PC-3 (cell line): ENCODE results near the gene DNPH1. TPM values are rescaled to one million over a fixed set of nuclear protein-coding genes. Genes with fewer than 3 reads are reported as not detected.

Source experiments
- ATAC-seq: fragments of 200-7000 bp; cut with Tn5 transposase; 2 replicates; pipeline ENCODE4 v1.9.1; 2020; ENCODE audit warnings: mild to moderate bottlenecking, moderate library complexity
- BruUV-seq: library from RNA; stranded (reverse); fragments of 400-500 nt; replicated peaks from 2 replicates; lab custom pipeline; 2021; lab: Mats Ljungman, UMichigan
- CTCF ChIA-PET: fragments of 300-600 bp; sonication (Branson Sonifier 250); formaldehyde crosslinking; loops from one replicate; lab custom pipeline; 2022; ENCODE audit warnings: antibody characterized with exemption; lab: Charles Lee
- POLR2A ChIA-PET: fragments of 300-600 bp; sonication (Branson Sonifier 250); formaldehyde crosslinking; loops from one replicate; lab custom pipeline; 2022; ENCODE audit warnings: antibody characterized with exemption; ENCODE audit not compliant: unreplicated experiment; lab: Charles Lee
- DNase-seq: peaks from one replicate; pipeline ENCODE4 v3.0.0-alpha.2; 2015
- H2AFZ ChIP-seq: fragments of 300-600 bp; sonication (generic); 2 replicates; pipeline ENCODE4 v1.6.0; 2016; ENCODE audit warnings: antibody characterized with exemption, low read length
- H3F3A ChIP-seq: fragments of 300-600 bp; sonication (generic); one replicate; pipeline ENCODE4 v1.6.0; 2017; ENCODE audit warnings: antibody characterized with exemption, low read length, control low read depth, mild to moderate bottlenecking; ENCODE audit not compliant: unreplicated experiment
- H3K27ac ChIP-seq: fragments of 300-600 bp; sonication (generic); 2 replicates; pipeline ENCODE4 v1.5.1; 2016; ENCODE audit warnings: mild to moderate bottlenecking, low read length
- H3K27me3 ChIP-seq: fragments of 300-600 bp; sonication (generic); 2 replicates; pipeline ENCODE4 v1.6.1; 2016; ENCODE audit warnings: low read length, mixed read lengths
- H3K36me3 ChIP-seq: fragments of 300-600 bp; sonication (generic); 2 replicates; pipeline ENCODE4 v1.6.1; 2016; ENCODE audit warnings: low read depth, mixed run types, low read length, mixed read lengths
- H3K4me1 ChIP-seq: fragments of 300-600 bp; sonication (generic); 2 replicates; pipeline ENCODE4 v1.5.1; 2016; ENCODE audit warnings: low read length; ENCODE audit not compliant: insufficient read depth
- H3K4me2 ChIP-seq: fragments of 300-600 bp; sonication (generic); 2 replicates; pipeline ENCODE4 v1.6.0; 2016; ENCODE audit warnings: low read length
- H3K4me3 ChIP-seq: fragments of 300-600 bp; sonication (generic); 2 replicates; pipeline ENCODE4 v1.5.1; 2016; ENCODE audit warnings: mild to moderate bottlenecking, low read length, mixed read lengths
- H3K79me2 ChIP-seq: fragments of 300-600 bp; sonication (generic); 2 replicates; pipeline ENCODE4 v1.6.1; 2017; ENCODE audit warnings: low read length, mixed read lengths
- H3K9ac ChIP-seq: fragments of 300-600 bp; sonication (generic); 2 replicates; pipeline ENCODE4 v1.6.0; 2016; ENCODE audit warnings: mild to moderate bottlenecking, low read length
- H3K9me2 ChIP-seq: fragments of 300-600 bp; sonication (generic); replicated peaks from 2 replicates; pipeline ENCODE4 v1.6.1; 2016; ENCODE audit warnings: mixed run types, low read length, mixed read lengths
- H3K9me3 ChIP-seq: fragments of 300-600 bp; sonication (generic); 2 replicates; pipeline ENCODE4 v1.6.1; 2016; ENCODE audit warnings: low read length, mixed read lengths
- H4K20me1 ChIP-seq: fragments of 300-600 bp; sonication (generic); 2 replicates; pipeline ENCODE4 v1.6.1; 2016; ENCODE audit warnings: low read length, mixed read lengths
- EZH2 ChIP-seq: fragments of 300-600 bp; sonication (generic); IDR thresholded peaks from one replicate; pipeline ENCODE4 v1.6.1; 2017; ENCODE audit warnings: antibody characterized with exemption, mild to moderate bottlenecking, low read length; ENCODE audit not compliant: unreplicated experiment
- EZH2phosphoT487 ChIP-seq: fragments of 300-600 bp; sonication (generic); IDR thresholded peaks from 2 replicates; pipeline ENCODE4 v1.6.1; 2018; ENCODE audit warnings: mild to moderate bottlenecking, antibody characterized with exemption, low read length, borderline replicate concordance
- intact Hi-C: fragments of 100-400 bp; cut with micrococcal nuclease; formaldehyde crosslinking; loops from 2 replicates; pipeline ENCODE4 v1.9.0; 2023
- total RNA-seq: library from RNA; depleted of rRNA; stranded (reverse); fragments of >200 nt; gene quantifications from 2 replicates; pipeline ENCODE4 v1.2.3, GENCODE V29; 2014
- TF ChIP-seq, protein P1 (sequence below): fragments of 300-600 bp; sonication (generic); conservative IDR thresholded peaks from 2 replicates; pipeline ENCODE4 v1.5.1; 2017; ENCODE audit warnings: antibody characterized with exemption, low read depth, mild to moderate bottlenecking, low read length

Gene DNPH1
- total RNA-seq, 1 experiment from 2014 or later = 128 TPM

DNA sequence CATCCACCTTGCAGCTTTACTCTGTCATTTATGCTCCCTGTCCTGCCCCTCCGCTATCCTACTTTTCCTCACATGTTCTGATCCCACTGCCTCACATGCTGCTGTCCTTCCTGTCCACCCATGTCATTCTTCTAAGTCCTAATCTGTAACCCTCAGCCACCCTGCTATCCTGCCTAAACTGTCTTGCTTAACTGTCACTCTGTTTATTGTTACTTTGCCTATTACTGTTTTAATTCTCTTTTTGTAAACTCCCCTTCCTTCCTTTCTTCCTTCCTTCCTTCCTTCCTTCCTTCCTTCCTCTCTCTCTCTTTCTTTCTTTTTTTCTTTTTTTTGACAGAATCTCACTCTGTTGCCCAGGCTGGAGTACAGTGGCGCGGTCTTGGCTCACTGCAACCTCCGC lies 45.8 kb downstream of the DNPH1 start:
- no peak for TF ChIP-seq EZH2
- TF ChIP-seq, protein P1, sequence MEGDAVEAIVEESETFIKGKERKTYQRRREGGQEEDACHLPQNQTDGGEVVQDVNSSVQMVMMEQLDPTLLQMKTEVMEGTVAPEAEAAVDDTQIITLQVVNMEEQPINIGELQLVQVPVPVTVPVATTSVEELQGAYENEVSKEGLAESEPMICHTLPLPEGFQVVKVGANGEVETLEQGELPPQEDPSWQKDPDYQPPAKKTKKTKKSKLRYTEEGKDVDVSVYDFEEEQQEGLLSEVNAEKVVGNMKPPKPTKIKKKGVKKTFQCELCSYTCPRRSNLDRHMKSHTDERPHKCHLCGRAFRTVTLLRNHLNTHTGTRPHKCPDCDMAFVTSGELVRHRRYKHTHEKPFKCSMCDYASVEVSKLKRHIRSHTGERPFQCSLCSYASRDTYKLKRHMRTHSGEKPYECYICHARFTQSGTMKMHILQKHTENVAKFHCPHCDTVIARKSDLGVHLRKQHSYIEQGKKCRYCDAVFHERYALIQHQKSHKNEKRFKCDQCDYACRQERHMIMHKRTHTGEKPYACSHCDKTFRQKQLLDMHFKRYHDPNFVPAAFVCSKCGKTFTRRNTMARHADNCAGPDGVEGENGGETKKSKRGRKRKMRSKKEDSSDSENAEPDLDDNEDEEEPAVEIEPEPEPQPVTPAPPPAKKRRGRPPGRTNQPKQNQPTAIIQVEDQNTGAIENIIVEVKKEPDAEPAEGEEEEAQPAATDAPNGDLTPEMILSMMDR = no peak
- TF ChIP-seq EZH2phosphoT487 = no peak
- Histone ChIP-seq H4K20me1 (no peaks in the 10 kb centered on the region), H3K27ac (no peak overlapping the region), H3K4me2 (peak overlapping the region; percentile 93; the same call in 1 of the 2 replicates), H3K36me3 (peaks cover 5% of the 10 kb centered on the region; the same call in 1 of the 2 replicates), H2AFZ (no peak overlapping the region), H3K4me3 (no peak overlapping the region), H3K27me3 (no peaks in the 10 kb centered on the region), H3K9me3 (no peaks in the 10 kb centered on the region), H3K79me2 (no peaks in the 10 kb centered on the region), H3K9ac (no peak overlapping the region), H3K9me2 (no peaks in the 10 kb centered on the region), H3F3A (no peaks in the 10 kb centered on the region), H3K4me1 (peaks cover 13% of the 10 kb centered on the region)
- ATAC-seq = no peak
- ChIA-PET CTCF (no interaction called here), POLR2A (no interaction called here)
- intact Hi-C loops = no loop called here
- DNase-seq = no peak
- BruUV-seq = no TSS peak

DNA sequence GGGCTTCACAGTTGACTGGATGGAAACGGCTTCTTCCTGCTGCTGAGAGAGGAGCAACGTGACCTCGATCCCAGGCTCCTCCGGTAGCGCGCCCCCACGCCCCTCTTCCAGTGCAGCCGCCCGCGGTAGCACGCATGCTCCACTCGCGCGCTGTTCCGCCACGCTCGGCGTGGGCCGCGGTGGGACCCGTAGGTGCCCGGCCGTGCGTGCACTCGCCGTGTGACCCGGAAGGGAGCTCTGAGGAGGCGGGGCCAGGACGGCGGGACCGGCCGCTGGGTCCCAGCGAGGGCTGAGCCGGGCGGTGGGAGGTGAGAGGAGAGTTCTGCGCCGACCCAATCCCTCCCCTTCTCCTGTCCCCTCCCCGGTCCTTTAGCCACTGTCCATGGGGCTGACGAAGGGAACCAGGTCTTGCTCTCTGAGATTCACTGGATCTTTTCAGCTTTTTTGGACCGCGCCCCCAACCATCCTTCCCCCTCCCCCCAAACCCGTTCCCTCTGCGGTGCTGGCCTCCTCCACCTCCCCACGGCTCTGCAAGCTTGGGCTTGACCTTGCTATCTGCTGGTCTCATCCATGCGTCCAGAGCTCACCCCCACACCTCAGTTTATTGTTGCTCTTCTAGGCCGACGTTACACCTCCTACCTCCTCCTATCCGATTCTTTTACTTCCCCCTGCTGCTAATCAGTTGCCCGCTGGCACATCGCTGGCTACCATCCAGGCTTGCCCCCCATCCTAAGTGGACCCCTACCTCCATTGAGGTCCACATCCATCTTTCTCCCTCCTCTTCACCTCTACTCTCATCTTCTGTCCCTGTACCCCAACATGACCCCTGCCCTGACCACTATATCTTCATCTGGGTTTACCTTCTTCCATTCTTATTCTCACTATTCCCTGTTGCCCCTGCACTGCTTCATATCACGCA lies 47.1 kb downstream of the DNPH1 start, which contains the start of gene CUL9:
TSS of gene CUL9 (plus strand) at position 255 of the 919 bp plus-strand sequence. CDS start 2,115 bp downstream, outside the sequence.
- Histone ChIP-seq H3K4me3 (peak within 1 kb of the TSS; percentile 79), H3K79me2 (no peaks in the 10 kb centered on the region), H3K27ac (peak within 1 kb of the TSS; percentile 22; the same call in 1 of the 2 replicates), H4K20me1 (no peaks in the 10 kb centered on the region), H3K4me1 (peaks cover 13% of the 10 kb centered on the region), H3K27me3 (no peaks in the 10 kb centered on the region), H3F3A (no peaks in the 10 kb centered on the region), H2AFZ (peak within 1 kb of the TSS; percentile 83), H3K9ac (peak within 1 kb of the TSS; percentile 79), H3K9me3 (no peaks in the 10 kb centered on the region), H3K36me3 (peaks cover 11% of the 10 kb centered on the region; the same call in 1 of the 2 replicates), H3K4me2 (peak within 1 kb of the TSS; percentile 93), H3K9me2 (no peaks in the 10 kb centered on the region)
- DNase-seq (peak; percentile 75), ATAC-seq (peak; percentile 98)
- ChIA-PET CTCF (no interaction called here), POLR2A (interaction anchor here (0.5 to 0.6 kb wide), 3 partner anchors 31 to 168 kb away, joined by 3 read pairs; partner anchors contain the start of gene KLHDC3)
- TF ChIP-seq, protein P1 = no peak
- no peak for TF ChIP-seq EZH2phosphoT487
- TF ChIP-seq EZH2 = no peak
- no TSS peak for BruUV-seq
- intact Hi-C loops = no loop called here
